NB4 (cell line): ENCODE results near the gene OSBPL1A.

Experiments
- DNase-seq: peaks from one replicate; pipeline ENCODE4 v3.0.0; 2010; ENCODE audit warnings: low read depth
- H3K4me3 ChIP-seq: one replicate; pipeline ENCODE4 v1.5.1; 2011; ENCODE audit warnings: mild to moderate bottlenecking, low read depth, low read length, moderate library complexity
- MYC ChIP-seq: IDR thresholded peaks from 2 replicates; pipeline ENCODE4 v1.6.1; 2011; ENCODE audit warnings: low read depth, low read length
- POLR2A ChIP-seq: IDR thresholded peaks from 2 replicates; pipeline ENCODE4 v1.6.1; 2011; ENCODE audit warnings: mild to moderate bottlenecking; ENCODE audit not compliant: insufficient read length; ENCODE audit errors: extremely low read depth
- TF ChIP-seq, protein P1 (sequence below): IDR thresholded peaks from 2 replicates; pipeline ENCODE4 v1.6.1; 2011; ENCODE audit warnings: low read depth, low read length
- TF ChIP-seq, protein P2 (sequence below): IDR thresholded peaks from one replicate; pipeline ENCODE4 v1.5.1; 2012; ENCODE audit warnings: low read depth, low read length

Gene OSBPL1A

DNA sequence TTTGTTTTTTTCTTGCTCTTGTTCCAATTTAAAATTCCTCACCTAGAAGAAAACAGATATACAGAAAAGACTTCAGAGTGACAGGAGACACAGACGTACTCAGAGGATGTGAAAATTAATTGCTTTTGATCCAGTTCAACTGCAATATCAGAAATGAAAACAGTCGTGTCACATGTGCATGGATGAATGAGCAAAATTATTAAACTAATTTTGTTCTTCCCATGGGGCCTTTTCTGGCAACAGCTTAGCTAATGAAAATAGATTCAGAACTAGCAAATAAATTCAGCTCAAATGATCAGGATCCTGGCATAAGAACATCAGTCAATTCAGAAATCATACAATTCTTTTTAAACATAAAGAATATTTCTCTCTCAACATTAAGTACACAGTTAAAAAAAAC, 158.3 kb downstream of the OSBPL1A start:
- no peak overlapping the region for H3K4me3 ChIP-seq
- DNase-seq: no peak
- TF ChIP-seq, protein P1, sequence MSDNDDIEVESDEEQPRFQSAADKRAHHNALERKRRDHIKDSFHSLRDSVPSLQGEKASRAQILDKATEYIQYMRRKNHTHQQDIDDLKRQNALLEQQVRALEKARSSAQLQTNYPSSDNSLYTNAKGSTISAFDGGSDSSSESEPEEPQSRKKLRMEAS: no peak
- TF ChIP-seq POLR2A (no peak), MYC (no peak)
- TF ChIP-seq, protein P2, sequence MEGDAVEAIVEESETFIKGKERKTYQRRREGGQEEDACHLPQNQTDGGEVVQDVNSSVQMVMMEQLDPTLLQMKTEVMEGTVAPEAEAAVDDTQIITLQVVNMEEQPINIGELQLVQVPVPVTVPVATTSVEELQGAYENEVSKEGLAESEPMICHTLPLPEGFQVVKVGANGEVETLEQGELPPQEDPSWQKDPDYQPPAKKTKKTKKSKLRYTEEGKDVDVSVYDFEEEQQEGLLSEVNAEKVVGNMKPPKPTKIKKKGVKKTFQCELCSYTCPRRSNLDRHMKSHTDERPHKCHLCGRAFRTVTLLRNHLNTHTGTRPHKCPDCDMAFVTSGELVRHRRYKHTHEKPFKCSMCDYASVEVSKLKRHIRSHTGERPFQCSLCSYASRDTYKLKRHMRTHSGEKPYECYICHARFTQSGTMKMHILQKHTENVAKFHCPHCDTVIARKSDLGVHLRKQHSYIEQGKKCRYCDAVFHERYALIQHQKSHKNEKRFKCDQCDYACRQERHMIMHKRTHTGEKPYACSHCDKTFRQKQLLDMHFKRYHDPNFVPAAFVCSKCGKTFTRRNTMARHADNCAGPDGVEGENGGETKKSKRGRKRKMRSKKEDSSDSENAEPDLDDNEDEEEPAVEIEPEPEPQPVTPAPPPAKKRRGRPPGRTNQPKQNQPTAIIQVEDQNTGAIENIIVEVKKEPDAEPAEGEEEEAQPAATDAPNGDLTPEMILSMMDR: no peak

DNA sequence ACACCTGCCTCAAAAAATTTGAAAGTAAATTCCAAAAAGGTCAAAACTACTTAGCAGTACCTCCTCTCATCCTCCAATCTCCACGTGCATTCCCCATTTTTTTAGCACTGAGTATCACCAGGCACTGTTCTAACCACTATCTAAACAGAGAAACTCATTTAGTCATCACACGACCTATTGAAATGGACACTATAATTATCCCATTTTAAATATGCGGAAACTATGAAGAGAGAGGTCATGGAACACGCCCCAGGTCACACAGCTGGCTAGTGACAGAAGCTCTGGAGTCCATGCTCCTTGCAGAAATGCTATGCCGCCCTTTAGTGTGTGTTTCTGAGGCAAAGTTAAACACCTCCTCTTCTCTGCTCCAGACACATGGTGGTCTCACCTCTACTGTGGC, 159.2 kb downstream of the OSBPL1A start:
- TF ChIP-seq, protein P1: no peak
- TF ChIP-seq MYC: no peak
- DNase-seq: no peak
- no peak overlapping the region for H3K4me3 ChIP-seq

DNA sequence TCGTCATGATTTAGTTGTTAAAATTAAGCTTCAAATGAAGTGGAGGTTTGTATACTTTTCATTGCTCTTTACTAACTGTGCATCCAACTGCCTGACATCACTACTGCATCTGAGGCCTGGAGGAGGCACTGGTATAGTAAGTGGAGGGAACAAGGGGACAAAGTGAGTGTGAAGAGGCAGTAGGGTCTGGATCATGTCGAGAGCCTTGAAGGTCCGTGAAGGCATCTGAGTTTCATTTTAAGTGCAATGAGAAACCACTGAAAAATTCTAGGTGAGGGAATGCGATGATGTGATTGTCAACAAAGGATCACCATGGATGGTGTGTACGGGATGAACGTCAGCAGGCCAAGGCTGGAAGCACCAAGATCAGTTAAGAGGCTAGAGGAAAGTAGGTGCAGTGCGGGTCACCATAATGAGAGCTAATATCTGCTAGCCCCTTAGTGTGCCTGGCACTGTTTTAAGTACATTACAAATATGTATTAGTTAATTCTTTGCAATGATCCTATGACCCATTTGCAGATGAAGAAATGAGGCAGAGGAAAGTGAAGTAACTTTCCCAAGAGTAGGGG, 162.7 kb downstream of the OSBPL1A start:
- no peak for DNase-seq
- no peak overlapping the region for H3K4me3 ChIP-seq
- no peak for TF ChIP-seq POLR2A
- TF ChIP-seq, protein P1: no peak
- no peak for TF ChIP-seq MYC
- TF ChIP-seq, protein P2: no peak

DNA sequence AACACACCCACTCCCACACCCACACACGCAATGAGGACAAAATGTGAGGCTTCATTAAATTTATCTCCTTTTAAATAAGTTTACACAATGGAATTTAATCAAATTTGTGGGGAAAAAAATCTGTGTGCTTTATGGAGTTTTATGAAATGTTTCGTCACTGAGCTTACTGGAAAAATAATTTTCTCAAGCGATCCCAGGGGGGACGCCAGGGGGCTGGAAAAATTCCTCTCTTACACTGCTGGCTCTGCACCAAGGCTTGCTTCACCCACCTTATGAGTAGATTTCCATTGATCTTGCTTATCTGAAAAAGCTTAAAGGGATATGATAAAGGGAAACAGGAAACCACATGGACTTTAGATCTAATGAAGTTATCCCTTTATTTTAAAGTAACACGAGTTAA, 163.3 kb downstream of the OSBPL1A start:
- no peak for DNase-seq
- H3K4me3 ChIP-seq: no peak overlapping the region
- TF ChIP-seq, protein P2: no peak
- no peak for TF ChIP-seq POLR2A
- no peak for TF ChIP-seq MYC
- TF ChIP-seq, protein P1: no peak

DNA sequence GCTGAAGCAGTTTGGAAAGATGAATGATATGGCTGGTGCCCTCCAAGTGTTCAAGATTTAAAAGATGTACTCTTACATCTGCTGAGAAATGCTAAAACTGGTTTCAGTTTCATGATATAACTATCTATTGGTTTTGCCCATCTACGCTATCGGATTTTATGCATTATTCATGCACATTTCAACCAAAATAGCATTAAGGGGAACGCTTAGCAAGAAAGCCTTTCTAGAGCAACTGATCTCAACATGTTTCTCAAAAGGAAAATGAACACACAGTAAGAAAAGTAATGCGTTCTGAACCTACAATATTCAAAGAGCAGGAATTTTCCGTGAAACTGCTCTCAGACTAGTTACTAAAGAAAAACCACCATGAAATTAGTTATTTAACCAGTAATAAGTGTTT, 164.8 kb downstream of the OSBPL1A start:
- DNase-seq: no peak
- TF ChIP-seq MYC: no peak
- TF ChIP-seq, protein P1: no peak
- no peak for TF ChIP-seq POLR2A
- TF ChIP-seq, protein P2: no peak
- H3K4me3 ChIP-seq: no peak overlapping the region

DNA sequence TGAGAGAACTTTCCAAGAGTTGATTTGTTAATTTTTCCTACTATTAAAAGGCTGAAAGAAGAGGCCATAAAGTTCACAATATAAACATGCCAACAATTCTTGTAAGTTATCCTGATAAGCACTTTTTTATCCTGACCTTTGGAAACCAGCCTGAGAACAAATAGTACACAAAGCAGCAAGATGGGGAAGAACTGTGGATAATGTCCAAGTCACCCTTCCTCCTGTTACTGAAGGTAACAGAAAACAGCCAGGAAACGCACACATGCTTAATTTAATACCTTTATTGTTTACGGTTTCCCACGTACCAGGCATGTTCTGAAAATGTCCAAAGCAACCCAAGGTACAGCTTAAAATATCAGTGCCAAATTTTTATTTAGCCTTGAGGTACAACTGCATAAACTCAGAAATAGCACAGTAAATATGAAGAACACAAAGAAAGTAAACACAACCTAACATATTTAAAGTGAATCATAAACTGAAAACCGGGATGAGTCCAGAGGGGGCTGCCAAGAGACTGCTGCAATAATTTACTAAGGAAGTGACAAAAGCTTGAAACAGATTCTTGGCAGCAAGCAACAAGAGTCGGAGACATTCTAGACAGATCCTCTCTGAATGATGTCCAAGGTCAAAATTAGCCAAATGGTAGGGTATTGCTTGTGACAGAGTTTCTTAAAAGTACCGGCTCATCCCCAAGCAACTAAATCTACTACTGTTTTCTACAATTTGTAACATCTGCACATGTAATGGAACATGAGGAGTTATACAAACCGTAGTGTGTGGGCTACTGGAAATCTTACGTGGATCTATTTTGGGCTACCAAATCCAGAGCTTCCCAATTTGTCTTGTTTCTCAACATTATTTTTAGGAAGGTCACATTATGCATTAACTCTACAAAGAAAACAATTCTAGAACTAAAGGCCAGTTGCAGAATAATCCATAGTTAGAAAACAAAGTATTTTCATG, 165.6 kb downstream of the OSBPL1A start:
- no peak for TF ChIP-seq MYC
- no peak for TF ChIP-seq POLR2A
- TF ChIP-seq, protein P1: no peak
- TF ChIP-seq, protein P2: no peak
- no peak for DNase-seq
- no peak overlapping the region for H3K4me3 ChIP-seq
